GM23338 (cell line): ENCODE data around the gene ANKRD44. TPM values are rescaled to one million over a fixed set of nuclear protein-coding genes. Genes with fewer than 3 reads are reported as not detected.

ENCODE experiments used
- ATAC-seq: fragments of 200-7000 bp; cut with Tn5 transposase; 3 replicates; pipeline ENCODE4 v1.9.1; 2020
- DNase-seq: peaks from one replicate; pipeline ENCODE4 v3.0.0-alpha.2; 2015; ENCODE audit warnings: low spot score
- H2AFZ ChIP-seq: fragments of 200-600 bp; sonication (generic); 2 replicates; pipeline ENCODE4 v1.8.0; 2016; ENCODE audit warnings: antibody characterized with exemption, mild to moderate bottlenecking, moderate library complexity
- H3F3A ChIP-seq: fragments of 200-600 bp; sonication (generic); replicated peaks from 2 replicates; pipeline ENCODE4 v1.8.0; 2017; ENCODE audit warnings: antibody characterized with exemption, mixed run types, low read depth
- H3K27ac ChIP-seq: fragments of 200-600 bp; sonication (generic); 2 replicates; pipeline ENCODE4 v1.6.1; 2016; ENCODE audit warnings: low read depth
- H3K27me3 ChIP-seq: fragments of 200-600 bp; sonication (generic); 2 replicates; pipeline ENCODE4 v1.8.0; 2016; ENCODE audit warnings: mild to moderate bottlenecking, mixed run types, moderate library complexity; ENCODE audit not compliant: insufficient read depth
- H3K36me3 ChIP-seq: fragments of 200-600 bp; sonication (generic); 2 replicates; pipeline ENCODE4 v1.8.0; 2016; ENCODE audit warnings: mild to moderate bottlenecking; ENCODE audit not compliant: insufficient read depth
- H3K4me1 ChIP-seq: fragments of 200-600 bp; sonication (generic); 2 replicates; pipeline ENCODE4 v1.8.0; 2016; ENCODE audit warnings: mild to moderate bottlenecking, moderate library complexity; ENCODE audit not compliant: insufficient read depth
- H3K4me2 ChIP-seq: fragments of 200-600 bp; sonication (generic); 2 replicates; pipeline ENCODE4 v1.7.1; 2017; ENCODE audit warnings: mixed run types
- H3K4me3 ChIP-seq: fragments of 200-600 bp; sonication (generic); 2 replicates; pipeline ENCODE4 v1.6.1; 2016; ENCODE audit warnings: mixed run types
- H3K79me2 ChIP-seq: fragments of 200-600 bp; sonication (generic); replicated peaks from 2 replicates; pipeline ENCODE4 v1.8.0; 2017; ENCODE audit warnings: mild to moderate bottlenecking; ENCODE audit not compliant: insufficient read depth
- H3K9me2 ChIP-seq: fragments of 200-600 bp; sonication (generic); 2 replicates; pipeline ENCODE4 v1.8.0; 2017; ENCODE audit not compliant: insufficient read depth
- H4K20me1 ChIP-seq: fragments of 200-600 bp; sonication (generic); replicated peaks from 2 replicates; pipeline ENCODE4 v1.8.0; 2017; ENCODE audit warnings: mild to moderate bottlenecking; ENCODE audit not compliant: insufficient read depth
- H3K27ac Mint-ChIP-seq: 2 replicates; pipeline ENCODE4 v1.8.0; 2020; ENCODE audit warnings: inconsistent platforms, mild to moderate bottlenecking, moderate library complexity, mixed read lengths
- H3K27me3 Mint-ChIP-seq: 3 replicates; pipeline ENCODE4 v1.8.0; 2022; ENCODE audit warnings: low read depth, mild to moderate bottlenecking, moderate library complexity, mixed read lengths, inconsistent platforms; ENCODE audit not compliant: insufficient read depth, poor library complexity
- H3K36me3 Mint-ChIP-seq: 3 replicates; pipeline ENCODE4 v1.8.0; 2021; ENCODE audit warnings: low read depth, mild to moderate bottlenecking, inconsistent platforms, moderate library complexity, mixed read lengths
- H3K4me1 Mint-ChIP-seq: 3 replicates; pipeline ENCODE4 v1.8.0; 2020; ENCODE audit warnings: mild to moderate bottlenecking, inconsistent platforms, mixed read lengths
- H3K4me3 Mint-ChIP-seq: 3 replicates; pipeline ENCODE4 v1.8.0; 2021; ENCODE audit warnings: moderate library complexity, mild to moderate bottlenecking, inconsistent platforms, mixed read lengths
- H3K9me3 Mint-ChIP-seq: 3 replicates; pipeline ENCODE4 v1.8.0; 2020; ENCODE audit warnings: moderate library complexity, mild to moderate bottlenecking, inconsistent platforms, mixed read lengths
- CREB1 ChIP-seq: fragments of 250-450 bp; sonication (Bioruptor Pico); IDR thresholded peaks from 2 replicates; pipeline ENCODE4 v1.5.0; 2020; ENCODE audit warnings: low read depth, mild to moderate bottlenecking, moderate library complexity
- CTCF ChIP-seq, 2 experiments: fragments of 200-600 bp in 1 of 2; sonication (generic) in 1 of 2; conservative IDR thresholded peaks; 2 replicates each; pipeline versions ENCODE4 v1.5.1 to v1.6.1; 2016 to 2017; ENCODE audit warnings: antibody characterized with exemption in 2 of 2, low read depth in 2 of 2, mild to moderate bottlenecking in 2 of 2, moderate library complexity in 1 of 2
- EZH2 ChIP-seq: fragments of 200-600 bp; sonication (generic); IDR thresholded peaks from one replicate; pipeline ENCODE4 v1.8.0; 2017; ENCODE audit warnings: antibody characterized with exemption, mild to moderate bottlenecking, low read depth; ENCODE audit not compliant: unreplicated experiment
- JUNB ChIP-seq: IDR thresholded peaks from one replicate; pipeline ENCODE4 v1.6.1; 2016; ENCODE audit warnings: antibody characterized with exemption; ENCODE audit not compliant: unreplicated experiment
- NANOG ChIP-seq: IDR thresholded peaks from 2 replicates; pipeline ENCODE4 v1.6.1; 2016; ENCODE audit warnings: antibody characterized with exemption, borderline replicate concordance
- POLR2AphosphoS5 ChIP-seq: IDR thresholded peaks from 2 replicates; pipeline ENCODE4 v1.6.1; 2016; ENCODE audit warnings: antibody characterized with exemption, low read depth
- STAT1 ChIP-seq: IDR thresholded peaks from one replicate; pipeline ENCODE4 v1.6.1; 2016; ENCODE audit warnings: antibody characterized with exemption; ENCODE audit not compliant: unreplicated experiment
- ZNF331 ChIP-seq: fragments of 250-450 bp; sonication (Bioruptor Pico); IDR thresholded peaks from 2 replicates; pipeline ENCODE4 v1.5.0; 2020; ENCODE audit warnings: low read depth, mild to moderate bottlenecking, moderate library complexity
- polyA plus RNA-seq: library from polyadenylated mRNA; unstranded; fragments of >200 nt; fragmentation: Nextera tagmentation; extraction: Ambion mirVana; gene quantifications from 2 replicates; pipeline ENCODE4 v1.2.1, GENCODE V29; 2016
- total RNA-seq: library from RNA; depleted of rRNA; stranded (reverse); fragments of >200 nt; shearing (Covaris generic); gene quantifications from 2 replicates; pipeline ENCODE4 v1.2.3, GENCODE V29; 2014
- TF ChIP-seq, protein P1 (sequence below): IDR thresholded peaks from one replicate; pipeline ENCODE4 v1.6.1; 2018; ENCODE audit warnings: antibody characterized with exemption; ENCODE audit not compliant: unreplicated experiment
- TF ChIP-seq, protein P2 (sequence below): fragments of 250-450 bp; sonication (Bioruptor Pico); IDR thresholded peaks from 2 replicates; pipeline ENCODE4 v1.5.0; 2020; ENCODE audit warnings: mild to moderate bottlenecking, moderate library complexity

The ANKRD44 gene
- total and polyA plus RNA-seq, 2 experiments from 2014 or later: 0.44 to 0.56 TPM

GRCh38 chr2:197058777-197059300 is 251.7 kb downstream of the ANKRD44 start:
- Mint-ChIP-seq H3K36me3 (peaks cover 13% of the 10 kb centered on the region; the same call in 2 of the 3 replicates), H3K4me1 (no peaks in the 10 kb centered on the region), H3K4me3 (no peak overlapping the region), H3K27ac (no peak overlapping the region), H3K9me3 (peaks cover 36% of the 10 kb centered on the region), H3K27me3 (peaks cover 3% of the 10 kb centered on the region)
- Histone ChIP-seq H3K27ac (no peak overlapping the region), H4K20me1 (no peaks in the 10 kb centered on the region), H3F3A (no peaks in the 10 kb centered on the region), H3K4me3 (no peak overlapping the region), H3K27me3 (no peaks in the 10 kb centered on the region), H3K9me2 (no peaks in the 10 kb centered on the region), H2AFZ (no peak overlapping the region), H3K4me1 (no peaks in the 10 kb centered on the region), H3K36me3 (peaks cover 11% of the 10 kb centered on the region; the same call in 1 of the 2 replicates), H3K79me2 (no peaks in the 10 kb centered on the region), H3K4me2 (no peak overlapping the region)
- ATAC-seq (no peak), DNase-seq (no peak)
- TF ChIP-seq POLR2AphosphoS5 (no peak), ZNF331 (CRISPR knock-in tag) (no peak), JUNB (no peak), EZH2 (no peak), STAT1 (no peak), NANOG (no peak), CREB1 (CRISPR knock-in tag) (no peak), CTCF (conservative IDR thresholded peaks at IDR 0.05; ENCODE audit: low read depth in 2 of 2) (no peak)
- TF ChIP-seq, protein P1, sequence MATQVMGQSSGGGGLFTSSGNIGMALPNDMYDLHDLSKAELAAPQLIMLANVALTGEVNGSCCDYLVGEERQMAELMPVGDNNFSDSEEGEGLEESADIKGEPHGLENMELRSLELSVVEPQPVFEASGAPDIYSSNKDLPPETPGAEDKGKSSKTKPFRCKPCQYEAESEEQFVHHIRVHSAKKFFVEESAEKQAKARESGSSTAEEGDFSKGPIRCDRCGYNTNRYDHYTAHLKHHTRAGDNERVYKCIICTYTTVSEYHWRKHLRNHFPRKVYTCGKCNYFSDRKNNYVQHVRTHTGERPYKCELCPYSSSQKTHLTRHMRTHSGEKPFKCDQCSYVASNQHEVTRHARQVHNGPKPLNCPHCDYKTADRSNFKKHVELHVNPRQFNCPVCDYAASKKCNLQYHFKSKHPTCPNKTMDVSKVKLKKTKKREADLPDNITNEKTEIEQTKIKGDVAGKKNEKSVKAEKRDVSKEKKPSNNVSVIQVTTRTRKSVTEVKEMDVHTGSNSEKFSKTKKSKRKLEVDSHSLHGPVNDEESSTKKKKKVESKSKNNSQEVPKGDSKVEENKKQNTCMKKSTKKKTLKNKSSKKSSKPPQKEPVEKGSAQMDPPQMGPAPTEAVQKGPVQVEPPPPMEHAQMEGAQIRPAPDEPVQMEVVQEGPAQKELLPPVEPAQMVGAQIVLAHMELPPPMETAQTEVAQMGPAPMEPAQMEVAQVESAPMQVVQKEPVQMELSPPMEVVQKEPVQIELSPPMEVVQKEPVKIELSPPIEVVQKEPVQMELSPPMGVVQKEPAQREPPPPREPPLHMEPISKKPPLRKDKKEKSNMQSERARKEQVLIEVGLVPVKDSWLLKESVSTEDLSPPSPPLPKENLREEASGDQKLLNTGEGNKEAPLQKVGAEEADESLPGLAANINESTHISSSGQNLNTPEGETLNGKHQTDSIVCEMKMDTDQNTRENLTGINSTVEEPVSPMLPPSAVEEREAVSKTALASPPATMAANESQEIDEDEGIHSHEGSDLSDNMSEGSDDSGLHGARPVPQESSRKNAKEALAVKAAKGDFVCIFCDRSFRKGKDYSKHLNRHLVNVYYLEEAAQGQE: no peak
- TF ChIP-seq, protein P2, sequence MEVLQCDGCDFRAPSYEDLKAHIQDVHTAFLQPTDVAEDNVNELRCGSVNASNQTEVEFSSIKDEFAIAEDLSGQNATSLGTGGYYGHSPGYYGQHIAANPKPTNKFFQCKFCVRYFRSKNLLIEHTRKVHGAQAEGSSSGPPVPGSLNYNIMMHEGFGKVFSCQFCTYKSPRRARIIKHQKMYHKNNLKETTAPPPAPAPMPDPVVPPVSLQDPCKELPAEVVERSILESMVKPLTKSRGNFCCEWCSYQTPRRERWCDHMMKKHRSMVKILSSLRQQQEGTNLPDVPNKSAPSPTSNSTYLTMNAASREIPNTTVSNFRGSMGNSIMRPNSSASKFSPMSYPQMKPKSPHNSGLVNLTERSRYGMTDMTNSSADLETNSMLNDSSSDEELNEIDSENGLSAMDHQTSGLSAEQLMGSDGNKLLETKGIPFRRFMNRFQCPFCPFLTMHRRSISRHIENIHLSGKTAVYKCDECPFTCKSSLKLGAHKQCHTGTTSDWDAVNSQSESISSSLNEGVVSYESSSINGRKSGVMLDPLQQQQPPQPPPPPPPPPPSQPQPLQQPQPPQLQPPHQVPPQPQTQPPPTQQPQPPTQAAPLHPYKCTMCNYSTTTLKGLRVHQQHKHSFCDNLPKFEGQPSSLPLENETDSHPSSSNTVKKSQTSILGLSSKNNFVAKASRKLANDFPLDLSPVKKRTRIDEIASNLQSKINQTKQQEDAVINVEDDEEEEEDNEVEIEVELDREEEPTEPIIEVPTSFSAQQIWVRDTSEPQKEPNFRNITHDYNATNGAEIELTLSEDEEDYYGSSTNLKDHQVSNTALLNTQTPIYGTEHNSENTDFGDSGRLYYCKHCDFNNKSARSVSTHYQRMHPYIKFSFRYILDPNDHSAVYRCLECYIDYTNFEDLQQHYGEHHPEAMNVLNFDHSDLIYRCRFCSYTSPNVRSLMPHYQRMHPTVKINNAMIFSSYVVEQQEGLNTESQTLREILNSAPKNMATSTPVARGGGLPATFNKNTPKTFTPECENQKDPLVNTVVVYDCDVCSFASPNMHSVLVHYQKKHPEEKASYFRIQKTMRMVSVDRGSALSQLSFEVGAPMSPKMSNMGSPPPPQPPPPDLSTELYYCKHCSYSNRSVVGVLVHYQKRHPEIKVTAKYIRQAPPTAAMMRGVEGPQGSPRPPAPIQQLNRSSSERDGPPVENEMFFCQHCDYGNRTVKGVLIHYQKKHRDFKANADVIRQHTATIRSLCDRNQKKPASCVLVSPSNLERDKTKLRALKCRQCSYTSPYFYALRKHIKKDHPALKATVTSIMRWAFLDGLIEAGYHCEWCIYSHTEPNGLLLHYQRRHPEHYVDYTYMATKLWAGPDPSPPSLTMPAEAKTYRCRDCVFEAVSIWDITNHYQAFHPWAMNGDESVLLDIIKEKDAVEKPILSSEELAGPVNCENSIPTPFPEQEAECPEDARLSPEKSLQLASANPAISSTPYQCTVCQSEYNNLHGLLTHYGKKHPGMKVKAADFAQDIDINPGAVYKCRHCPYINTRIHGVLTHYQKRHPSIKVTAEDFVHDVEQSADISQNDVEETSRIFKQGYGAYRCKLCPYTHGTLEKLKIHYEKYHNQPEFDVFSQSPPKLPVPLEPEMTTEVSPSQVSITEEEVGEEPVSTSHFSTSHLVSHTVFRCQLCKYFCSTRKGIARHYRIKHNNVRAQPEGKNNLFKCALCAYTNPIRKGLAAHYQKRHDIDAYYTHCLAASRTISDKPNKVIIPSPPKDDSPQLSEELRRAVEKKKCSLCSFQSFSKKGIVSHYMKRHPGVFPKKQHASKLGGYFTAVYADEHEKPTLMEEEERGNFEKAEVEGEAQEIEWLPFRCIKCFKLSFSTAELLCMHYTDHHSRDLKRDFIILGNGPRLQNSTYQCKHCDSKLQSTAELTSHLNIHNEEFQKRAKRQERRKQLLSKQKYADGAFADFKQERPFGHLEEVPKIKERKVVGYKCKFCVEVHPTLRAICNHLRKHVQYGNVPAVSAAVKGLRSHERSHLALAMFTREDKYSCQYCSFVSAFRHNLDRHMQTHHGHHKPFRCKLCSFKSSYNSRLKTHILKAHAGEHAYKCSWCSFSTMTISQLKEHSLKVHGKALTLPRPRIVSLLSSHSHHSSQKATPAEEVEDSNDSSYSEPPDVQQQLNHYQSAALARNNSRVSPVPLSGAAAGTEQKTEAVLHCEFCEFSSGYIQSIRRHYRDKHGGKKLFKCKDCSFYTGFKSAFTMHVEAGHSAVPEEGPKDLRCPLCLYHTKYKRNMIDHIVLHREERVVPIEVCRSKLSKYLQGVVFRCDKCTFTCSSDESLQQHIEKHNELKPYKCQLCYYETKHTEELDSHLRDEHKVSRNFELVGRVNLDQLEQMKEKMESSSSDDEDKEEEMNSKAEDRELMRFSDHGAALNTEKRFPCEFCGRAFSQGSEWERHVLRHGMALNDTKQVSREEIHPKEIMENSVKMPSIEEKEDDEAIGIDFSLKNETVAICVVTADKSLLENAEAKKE (CRISPR knock-in tag): no peak
